ENCODE data around the gene UGT1A5.

GRCh38 chr2:233747283-233747544 lies 34.5 kb downstream of the UGT1A5 start:
- TF ChIP-seq CTCF (IDR thresholded peaks at IDR 0.05) (no peak), POLR2A (IDR thresholded peaks at IDR 0.05) (no peak)
